Breast epithelium (tissue), 3 donors: ENCODE measurements around the gene MARS1.
"Not testable (repeated sequence)": the region's sequence is repeated elsewhere in the genome, so short reads cannot be mapped to it uniquely, and the experiment has no call there.

ENCODE experiments used
- CTCF ChIP-seq, 3 donors: fragments of 450-650 bp; IDR thresholded peaks; one replicate each; pipeline ENCODE4 v1.5.1; 2016 to 2017; ENCODE audit warnings: antibody characterized with exemption in 3 of 3, mild to moderate bottlenecking in 3 of 3, moderate library complexity in 3 of 3
- POLR2A ChIP-seq: fragments of 450-650 bp; IDR thresholded peaks from one replicate; pipeline ENCODE4 v1.6.1; 2016; ENCODE audit warnings: antibody characterized with exemption, mild to moderate bottlenecking, moderate library complexity
- POLR2AphosphoS5 ChIP-seq, 3 donors: sonication (generic); formaldehyde crosslinking; IDR thresholded peaks; one replicate each; pipeline ENCODE4 v1.6.1; 2017; ENCODE audit warnings: antibody characterized with exemption in 3 of 3

DNA sequence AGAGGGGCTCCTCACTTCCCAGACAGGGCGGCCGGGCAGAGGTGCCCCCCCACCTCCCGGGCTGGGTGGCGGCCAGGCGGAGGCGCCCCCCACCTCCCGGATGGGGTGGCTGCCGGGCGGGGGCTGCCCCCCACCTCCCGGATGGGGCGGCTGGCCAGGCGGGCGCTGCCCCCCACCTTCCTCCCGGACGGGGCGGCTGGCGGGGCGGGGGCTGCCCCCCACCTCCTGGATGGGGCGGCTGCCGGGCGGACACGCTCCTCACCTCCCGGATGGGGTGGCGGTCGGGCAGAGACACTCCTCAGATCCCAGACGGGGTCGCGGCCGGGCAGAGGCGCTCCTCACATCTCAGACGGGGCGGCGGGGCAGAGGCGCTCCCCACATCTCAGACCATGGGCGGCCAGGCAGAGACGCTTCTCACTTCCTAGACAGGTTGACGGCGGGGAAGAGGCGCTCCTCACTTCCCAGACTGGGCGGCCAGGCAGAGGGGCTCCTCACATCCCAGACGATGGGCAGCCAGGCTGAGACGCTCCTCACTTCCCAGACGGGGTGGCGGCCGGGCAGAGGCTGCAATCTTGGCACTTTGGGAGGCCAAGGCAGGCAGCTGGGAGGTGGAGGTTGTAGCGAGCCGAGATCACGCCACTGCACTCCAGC lies 7.3 kb downstream of the MARS1 start:
- not testable (repeated sequence) for TF ChIP-seq CTCF (IDR thresholded peaks at IDR 0.05); POLR2A; POLR2AphosphoS5 (IDR thresholded peaks at IDR 0.05)
